Femur (tissue), 1 donor: Measurements from ENCODE around the gene THAP3.

Experiments
- DNase-seq: peaks from one replicate; pipeline ENCODE4 v3.0.0-alpha.2; 2017

THAP3 gene

GRCh38 chr1:6624710-6625583 is at the start of gene THAP3:
TSS of gene THAP3 (plus strand) at chr1:6624868. CDS start at chr1:6625219, 351 bp downstream.
- peak; percentile 90 for DNase-seq

- no peak for DNase-seq
Measured at GRCh38 chr1:6577831-6578525, 46.7 kb upstream of the THAP3 start.

DNA sequence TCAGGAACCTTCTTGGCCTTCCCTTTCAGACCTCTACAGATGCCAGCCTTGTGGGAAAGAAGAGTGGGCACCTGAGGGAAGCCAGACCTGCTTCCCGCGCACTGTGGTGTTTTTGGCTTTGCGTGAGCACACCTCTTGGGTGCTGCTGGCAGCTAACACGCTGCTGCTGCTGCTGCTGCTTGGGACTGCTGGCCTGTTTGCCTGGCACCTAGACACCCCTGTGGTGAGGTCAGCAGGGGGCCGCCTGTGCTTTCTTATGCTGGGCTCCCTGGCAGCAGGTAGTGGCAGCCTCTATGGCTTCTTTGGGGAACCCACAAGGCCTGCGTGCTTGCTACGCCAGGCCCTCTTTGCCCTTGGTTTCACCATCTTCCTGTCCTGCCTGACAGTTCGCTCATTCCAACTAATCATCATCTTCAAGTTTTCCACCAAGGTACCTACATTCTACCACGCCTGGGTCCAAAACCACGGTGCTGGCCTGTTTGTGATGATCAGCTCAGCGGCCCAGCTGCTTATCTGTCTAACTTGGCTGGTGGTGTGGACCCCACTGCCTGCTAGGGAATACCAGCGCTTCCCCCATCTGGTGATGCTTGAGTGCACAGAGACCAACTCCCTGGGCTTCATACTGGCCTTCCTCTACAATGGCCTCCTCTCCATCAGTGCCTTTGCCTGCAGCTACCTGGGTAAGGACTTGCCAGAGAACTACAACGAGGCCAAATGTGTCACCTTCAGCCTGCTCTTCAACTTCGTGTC is 45.9 kb upstream of the THAP3 start:
- no peak for DNase-seq

DNA sequence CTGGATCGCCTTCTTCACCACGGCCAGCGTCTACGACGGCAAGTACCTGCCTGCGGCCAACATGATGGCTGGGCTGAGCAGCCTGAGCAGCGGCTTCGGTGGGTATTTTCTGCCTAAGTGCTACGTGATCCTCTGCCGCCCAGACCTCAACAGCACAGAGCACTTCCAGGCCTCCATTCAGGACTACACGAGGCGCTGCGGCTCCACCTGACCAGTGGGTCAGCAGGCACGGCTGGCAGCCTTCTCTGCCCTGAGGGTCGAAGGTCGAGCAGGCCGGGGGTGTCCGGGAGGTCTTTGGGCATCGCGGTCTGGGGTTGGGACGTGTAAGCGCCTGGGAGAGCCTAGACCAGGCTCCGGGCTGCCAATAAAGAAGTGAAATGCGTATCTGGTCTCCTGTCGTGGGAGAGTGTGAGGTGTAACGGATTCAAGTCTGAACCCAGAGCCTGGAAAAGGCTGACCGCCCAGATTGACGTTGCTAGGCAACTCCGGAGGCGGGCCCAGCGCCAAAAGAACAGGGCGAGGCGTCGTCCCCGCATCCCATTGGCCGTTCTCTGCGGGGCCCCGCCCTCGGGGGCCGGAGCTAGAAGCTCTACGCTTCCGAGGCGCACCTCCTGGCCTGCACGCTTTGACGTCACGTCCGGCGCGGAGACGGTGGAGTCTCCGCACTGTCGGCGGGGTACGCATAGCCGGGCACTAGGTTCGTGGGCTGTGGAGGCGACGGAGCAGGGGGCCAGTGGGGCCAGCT is 45.1 kb upstream of the THAP3 start, which contains the start of gene ZBTB48:
TSS of gene ZBTB48 (plus strand) at position 621 of the 745 bp plus-strand sequence. CDS start 616 bp downstream, outside the sequence.
- peak; percentile 100 for DNase-seq

- peak; percentile 38 for DNase-seq
Measured at GRCh38 chr1:6580119-6580592, 44.5 kb upstream of the THAP3 start.

DNA sequence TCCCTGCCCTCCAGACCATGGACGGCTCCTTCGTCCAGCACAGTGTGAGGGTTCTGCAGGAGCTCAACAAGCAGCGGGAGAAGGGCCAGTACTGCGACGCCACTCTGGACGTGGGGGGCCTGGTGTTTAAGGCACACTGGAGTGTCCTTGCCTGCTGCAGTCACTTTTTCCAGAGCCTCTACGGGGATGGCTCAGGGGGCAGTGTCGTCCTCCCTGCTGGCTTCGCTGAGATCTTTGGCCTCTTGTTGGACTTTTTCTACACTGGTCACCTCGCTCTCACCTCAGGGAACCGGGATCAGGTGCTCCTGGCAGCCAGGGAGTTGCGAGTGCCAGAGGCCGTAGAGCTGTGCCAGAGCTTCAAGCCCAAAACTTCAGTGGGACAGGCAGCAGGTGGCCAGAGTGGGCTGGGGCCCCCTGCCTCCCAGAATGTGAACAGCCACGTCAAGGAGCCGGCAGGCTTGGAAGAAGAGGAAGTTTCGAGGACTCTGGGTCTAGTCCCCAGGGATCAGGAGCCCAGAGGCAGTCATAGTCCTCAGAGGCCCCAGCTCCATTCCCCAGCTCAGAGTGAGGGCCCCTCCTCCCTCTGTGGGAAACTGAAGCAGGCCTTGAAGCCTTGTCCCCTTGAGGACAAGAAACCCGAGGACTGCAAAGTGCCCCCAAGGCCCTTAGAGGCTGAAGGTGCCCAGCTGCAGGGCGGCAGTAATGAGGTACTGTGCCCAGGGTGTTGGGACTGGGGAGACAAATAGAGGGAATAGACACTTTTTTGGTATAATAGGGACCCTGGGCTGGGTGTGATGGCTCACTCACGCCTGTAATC is 43.9 kb upstream of the THAP3 start:
- DNase-seq: no peak

GRCh38 chr1:6581561-6582305 is 42.9 kb upstream of the THAP3 start:
- DNase-seq: no peak

DNA sequence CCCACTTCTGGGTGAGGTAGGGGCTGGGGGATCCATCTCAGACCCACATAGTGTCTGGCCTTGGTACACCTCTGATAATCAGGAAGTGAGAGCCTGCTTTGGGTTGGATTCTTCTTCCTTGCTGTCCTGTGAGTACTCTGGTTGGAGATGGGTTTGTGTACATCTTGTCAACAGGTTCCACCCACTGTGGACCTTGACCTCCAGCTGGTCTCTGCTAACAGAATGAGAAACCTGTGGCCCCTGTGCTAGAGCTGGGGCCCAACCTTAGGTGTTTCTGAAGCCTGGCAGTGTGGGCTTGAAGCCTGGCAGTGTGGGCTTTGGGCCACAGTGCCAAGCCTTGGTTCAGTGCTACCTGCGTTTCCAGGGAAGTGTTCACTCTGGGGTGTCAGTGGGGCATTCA is 42.3 kb upstream of the THAP3 start:
- DNase-seq: no peak

- DNase-seq: no peak
Measured at GRCh38 chr1:6584126-6585080, 40.3 kb upstream of the THAP3 start.

DNA sequence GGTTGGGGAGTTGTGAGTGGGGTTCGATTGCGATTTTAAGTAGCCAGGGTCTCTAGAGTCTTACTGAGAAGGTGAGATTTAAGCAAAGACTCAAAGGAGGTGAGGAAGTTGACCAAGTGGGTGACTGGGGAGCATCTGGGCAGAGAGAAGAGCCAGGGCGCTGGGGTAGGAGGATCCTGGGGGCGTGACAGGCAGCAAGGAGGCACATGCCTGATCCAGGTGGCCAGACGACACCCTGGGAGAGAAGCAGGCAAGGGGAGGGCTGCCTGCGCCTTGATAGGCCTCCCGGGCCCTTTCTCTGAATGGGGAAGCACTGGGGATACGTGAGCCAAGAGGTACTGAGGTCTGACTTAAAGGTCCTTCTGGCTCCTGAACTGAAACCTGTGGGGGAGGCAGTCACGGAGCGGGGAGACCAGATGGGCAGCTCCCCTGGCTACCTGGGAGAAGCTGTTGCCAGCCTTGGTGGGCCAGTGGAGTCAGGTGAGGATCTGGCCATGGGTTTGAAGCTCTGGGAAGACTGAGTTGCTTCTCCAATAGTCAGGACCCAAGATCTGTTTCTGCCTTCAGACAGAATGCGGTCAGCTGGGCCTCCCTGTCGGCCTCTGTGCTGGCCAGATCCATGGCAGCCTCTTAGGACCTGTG is 39.5 kb upstream of the THAP3 start:
- DNase-seq: no peak

DNA sequence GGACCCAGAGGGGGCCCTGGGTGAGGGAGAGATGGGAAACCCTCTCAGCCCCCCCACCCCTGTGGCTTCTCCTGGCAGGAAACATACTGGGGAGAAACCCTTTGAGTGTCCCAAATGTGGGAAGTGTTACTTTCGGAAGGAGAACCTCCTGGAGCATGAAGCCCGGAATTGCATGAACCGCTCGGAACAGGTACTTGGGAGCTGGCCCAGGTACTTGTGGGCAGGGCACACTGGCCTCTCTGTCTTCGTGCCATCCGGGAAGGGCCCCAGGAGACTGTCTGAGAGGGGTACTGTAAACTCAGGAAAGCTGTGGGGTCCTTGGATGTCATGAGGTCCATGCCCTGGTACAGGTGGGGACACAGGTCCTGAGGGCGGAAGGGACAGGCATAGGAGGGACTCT is 38.8 kb upstream of the THAP3 start:
- DNase-seq: no peak

GRCh38 chr1:6586404-6586816 is 38.3 kb upstream of the THAP3 start:
- no peak for DNase-seq

- DNase-seq: peak; percentile 69
Measured at GRCh38 chr1:6587261-6588005, 37.2 kb upstream of the THAP3 start.

DNA sequence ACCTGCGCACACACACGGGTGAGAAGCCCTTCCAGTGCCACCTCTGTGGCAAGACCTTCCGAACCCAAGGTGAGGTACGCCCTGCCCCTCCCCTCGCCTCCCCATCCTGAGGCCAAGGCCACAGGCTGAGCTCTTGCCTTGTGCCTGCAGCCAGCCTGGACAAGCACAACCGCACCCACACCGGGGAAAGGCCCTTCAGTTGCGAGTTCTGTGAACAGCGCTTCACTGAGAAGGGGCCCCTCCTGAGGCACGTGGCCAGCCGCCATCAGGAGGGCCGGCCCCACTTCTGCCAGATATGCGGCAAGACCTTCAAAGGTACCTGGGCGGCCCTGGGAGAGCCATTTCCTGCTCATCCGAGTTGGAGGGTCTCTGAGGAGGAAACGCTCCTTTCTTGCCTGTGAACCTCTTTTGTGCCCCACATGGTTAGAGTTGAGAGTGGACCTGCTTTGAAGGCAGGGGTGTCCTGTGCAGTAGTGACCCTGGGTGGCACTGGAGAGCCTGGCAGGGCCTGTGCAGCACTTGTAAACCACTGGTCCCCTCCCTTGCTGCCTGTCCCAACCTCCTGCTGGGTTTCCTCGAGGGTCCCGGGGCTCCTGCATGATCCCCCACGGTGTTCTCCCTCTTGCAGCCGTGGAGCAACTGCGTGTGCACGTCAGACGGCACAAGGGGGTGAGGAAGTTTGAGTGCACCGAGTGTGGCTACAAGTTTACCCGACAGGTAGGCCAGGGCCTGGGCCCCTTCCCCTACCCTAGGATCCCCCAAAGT is 36.4 kb upstream of the THAP3 start:
- DNase-seq: no peak

- DNase-seq: no peak
Measured at GRCh38 chr1:6588893-6589520, 35.7 kb upstream of the THAP3 start.

- no peak for DNase-seq
Measured at GRCh38 chr1:6590046-6590445, 34.6 kb upstream of the THAP3 start.

- peak; percentile 18 for DNase-seq
Measured at GRCh38 chr1:6591222-6591621, 33.4 kb upstream of the THAP3 start.
